Astrocyte (in vitro differentiated cells and primary cell): Measurements from ENCODE around the gene ABCC2.

Experiments
- EZH2 ChIP-seq: IDR thresholded peaks from 2 replicates; pipeline ENCODE4 v1.6.1; 2012; ENCODE audit warnings: mild to moderate bottlenecking, low read length, inconsistent platforms; ENCODE audit not compliant: insufficient read depth
- TF ChIP-seq, protein P1 (sequence below): IDR thresholded peaks from 2 replicates; pipeline ENCODE4 v1.5.1; 2011; ENCODE audit warnings: low read depth, mild to moderate bottlenecking, inconsistent platforms, low read length, moderate library complexity; ENCODE audit not compliant: insufficient read depth

DNA sequence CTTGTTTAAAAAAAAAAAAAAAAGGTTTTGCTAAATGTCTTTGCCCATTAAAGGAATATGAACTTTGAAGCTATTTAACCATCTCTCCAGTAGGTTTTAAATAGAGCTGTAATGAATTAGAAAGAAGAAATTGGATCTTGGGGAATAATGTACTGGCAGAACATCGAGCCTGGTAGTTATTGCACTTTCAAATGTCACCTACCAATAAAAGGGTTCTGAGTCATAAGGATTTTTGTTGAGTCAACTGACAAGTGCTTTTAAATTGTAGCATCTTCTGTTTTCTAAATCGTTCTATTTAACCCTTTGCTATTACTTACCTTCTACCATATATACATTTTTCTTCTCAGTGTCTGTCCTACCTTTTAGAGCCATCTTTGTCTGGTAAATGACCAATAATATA lies 39.7 kb upstream of the ABCC2 start:
- TF ChIP-seq EZH2: no peak
- TF ChIP-seq, protein P1, sequence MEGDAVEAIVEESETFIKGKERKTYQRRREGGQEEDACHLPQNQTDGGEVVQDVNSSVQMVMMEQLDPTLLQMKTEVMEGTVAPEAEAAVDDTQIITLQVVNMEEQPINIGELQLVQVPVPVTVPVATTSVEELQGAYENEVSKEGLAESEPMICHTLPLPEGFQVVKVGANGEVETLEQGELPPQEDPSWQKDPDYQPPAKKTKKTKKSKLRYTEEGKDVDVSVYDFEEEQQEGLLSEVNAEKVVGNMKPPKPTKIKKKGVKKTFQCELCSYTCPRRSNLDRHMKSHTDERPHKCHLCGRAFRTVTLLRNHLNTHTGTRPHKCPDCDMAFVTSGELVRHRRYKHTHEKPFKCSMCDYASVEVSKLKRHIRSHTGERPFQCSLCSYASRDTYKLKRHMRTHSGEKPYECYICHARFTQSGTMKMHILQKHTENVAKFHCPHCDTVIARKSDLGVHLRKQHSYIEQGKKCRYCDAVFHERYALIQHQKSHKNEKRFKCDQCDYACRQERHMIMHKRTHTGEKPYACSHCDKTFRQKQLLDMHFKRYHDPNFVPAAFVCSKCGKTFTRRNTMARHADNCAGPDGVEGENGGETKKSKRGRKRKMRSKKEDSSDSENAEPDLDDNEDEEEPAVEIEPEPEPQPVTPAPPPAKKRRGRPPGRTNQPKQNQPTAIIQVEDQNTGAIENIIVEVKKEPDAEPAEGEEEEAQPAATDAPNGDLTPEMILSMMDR: no peak
